Measurements from ENCODE around the gene LGALSL. TPM values are rescaled to one million over a fixed set of nuclear protein-coding genes. Genes with fewer than 3 reads are reported as not detected.

The LGALSL gene
- total RNA-seq, 1 experiment from 2014 or later = 14.2 TPM

GRCh38 chr2:64421201-64421600 lies 32.8 kb upstream of the LGALSL start:
- TF ChIP-seq CBX3 (IDR thresholded peaks at IDR 0.05; ENCODE audit: low read depth) = no peak
- TF ChIP-seq YY1 (IDR thresholded peaks at IDR 0.05; ENCODE audit: extremely low read depth, insufficient replicate concordance, low read depth, low read length) = no peak
- TF ChIP-seq, protein P1, sequence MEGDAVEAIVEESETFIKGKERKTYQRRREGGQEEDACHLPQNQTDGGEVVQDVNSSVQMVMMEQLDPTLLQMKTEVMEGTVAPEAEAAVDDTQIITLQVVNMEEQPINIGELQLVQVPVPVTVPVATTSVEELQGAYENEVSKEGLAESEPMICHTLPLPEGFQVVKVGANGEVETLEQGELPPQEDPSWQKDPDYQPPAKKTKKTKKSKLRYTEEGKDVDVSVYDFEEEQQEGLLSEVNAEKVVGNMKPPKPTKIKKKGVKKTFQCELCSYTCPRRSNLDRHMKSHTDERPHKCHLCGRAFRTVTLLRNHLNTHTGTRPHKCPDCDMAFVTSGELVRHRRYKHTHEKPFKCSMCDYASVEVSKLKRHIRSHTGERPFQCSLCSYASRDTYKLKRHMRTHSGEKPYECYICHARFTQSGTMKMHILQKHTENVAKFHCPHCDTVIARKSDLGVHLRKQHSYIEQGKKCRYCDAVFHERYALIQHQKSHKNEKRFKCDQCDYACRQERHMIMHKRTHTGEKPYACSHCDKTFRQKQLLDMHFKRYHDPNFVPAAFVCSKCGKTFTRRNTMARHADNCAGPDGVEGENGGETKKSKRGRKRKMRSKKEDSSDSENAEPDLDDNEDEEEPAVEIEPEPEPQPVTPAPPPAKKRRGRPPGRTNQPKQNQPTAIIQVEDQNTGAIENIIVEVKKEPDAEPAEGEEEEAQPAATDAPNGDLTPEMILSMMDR (IDR thresholded peaks at IDR 0.05 in 2 of 3, conservative IDR thresholded peaks at IDR 0.05 in 1 of 3; ENCODE audit: borderline replicate concordance in 1 of 3, insufficient read depth in 1 of 3, low read depth in 2 of 3, low read length in 2 of 3) = no peak
- TF ChIP-seq EZH2 (IDR thresholded peaks at IDR 0.05) = no peak
- TF ChIP-seq SIN3A (IDR thresholded peaks at IDR 0.05; ENCODE audit: low read depth) = no peak
- TF ChIP-seq CEBPB (IDR thresholded peaks at IDR 0.05; ENCODE audit: low read depth) = no peak
- TF ChIP-seq POLR2AphosphoS5 (IDR thresholded peaks at IDR 0.05; ENCODE audit: low read depth, low read length) = no peak
- no peak for TF ChIP-seq EGR1 (IDR thresholded peaks at IDR 0.05; ENCODE audit: low read depth)
- TF ChIP-seq ZFX (IDR thresholded peaks at IDR 0.05) = no peak
- TF ChIP-seq ATF3 (IDR thresholded peaks at IDR 0.05) = no peak
- no peak for TF ChIP-seq ZNF274 (IDR thresholded peaks at IDR 0.05; ENCODE audit: low read depth, low read length)
- no peak for TF ChIP-seq RAD21 (IDR thresholded peaks at IDR 0.05; ENCODE audit: low read depth)
- TF ChIP-seq ELF1 (IDR thresholded peaks at IDR 0.05; ENCODE audit: borderline replicate concordance, low read depth) = no peak
- TF ChIP-seq, protein P2, sequence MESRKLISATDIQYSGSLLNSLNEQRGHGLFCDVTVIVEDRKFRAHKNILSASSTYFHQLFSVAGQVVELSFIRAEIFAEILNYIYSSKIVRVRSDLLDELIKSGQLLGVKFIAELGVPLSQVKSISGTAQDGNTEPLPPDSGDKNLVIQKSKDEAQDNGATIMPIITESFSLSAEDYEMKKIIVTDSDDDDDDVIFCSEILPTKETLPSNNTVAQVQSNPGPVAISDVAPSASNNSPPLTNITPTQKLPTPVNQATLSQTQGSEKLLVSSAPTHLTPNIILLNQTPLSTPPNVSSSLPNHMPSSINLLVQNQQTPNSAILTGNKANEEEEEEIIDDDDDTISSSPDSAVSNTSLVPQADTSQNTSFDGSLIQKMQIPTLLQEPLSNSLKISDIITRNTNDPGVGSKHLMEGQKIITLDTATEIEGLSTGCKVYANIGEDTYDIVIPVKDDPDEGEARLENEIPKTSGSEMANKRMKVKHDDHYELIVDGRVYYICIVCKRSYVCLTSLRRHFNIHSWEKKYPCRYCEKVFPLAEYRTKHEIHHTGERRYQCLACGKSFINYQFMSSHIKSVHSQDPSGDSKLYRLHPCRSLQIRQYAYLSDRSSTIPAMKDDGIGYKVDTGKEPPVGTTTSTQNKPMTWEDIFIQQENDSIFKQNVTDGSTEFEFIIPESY (IDR thresholded peaks at IDR 0.05; ENCODE audit: extremely low read depth, insufficient replicate concordance, low read length) = no peak
- no peak for TF ChIP-seq FOSL1 (IDR thresholded peaks at IDR 0.05; ENCODE audit: low read depth)
- no peak for TF ChIP-seq POLR2A (IDR thresholded peaks at IDR 0.05; ENCODE audit: borderline replicate concordance, extremely low read depth, insufficient read depth, insufficient read length)
- no peak for TF ChIP-seq TCF7L2 (IDR thresholded peaks at IDR 0.05; ENCODE audit: borderline replicate concordance, extremely low read depth, insufficient read depth, insufficient read length)
- TF ChIP-seq JUND (IDR thresholded peaks at IDR 0.05) = no peak
- TF ChIP-seq, protein P3, sequence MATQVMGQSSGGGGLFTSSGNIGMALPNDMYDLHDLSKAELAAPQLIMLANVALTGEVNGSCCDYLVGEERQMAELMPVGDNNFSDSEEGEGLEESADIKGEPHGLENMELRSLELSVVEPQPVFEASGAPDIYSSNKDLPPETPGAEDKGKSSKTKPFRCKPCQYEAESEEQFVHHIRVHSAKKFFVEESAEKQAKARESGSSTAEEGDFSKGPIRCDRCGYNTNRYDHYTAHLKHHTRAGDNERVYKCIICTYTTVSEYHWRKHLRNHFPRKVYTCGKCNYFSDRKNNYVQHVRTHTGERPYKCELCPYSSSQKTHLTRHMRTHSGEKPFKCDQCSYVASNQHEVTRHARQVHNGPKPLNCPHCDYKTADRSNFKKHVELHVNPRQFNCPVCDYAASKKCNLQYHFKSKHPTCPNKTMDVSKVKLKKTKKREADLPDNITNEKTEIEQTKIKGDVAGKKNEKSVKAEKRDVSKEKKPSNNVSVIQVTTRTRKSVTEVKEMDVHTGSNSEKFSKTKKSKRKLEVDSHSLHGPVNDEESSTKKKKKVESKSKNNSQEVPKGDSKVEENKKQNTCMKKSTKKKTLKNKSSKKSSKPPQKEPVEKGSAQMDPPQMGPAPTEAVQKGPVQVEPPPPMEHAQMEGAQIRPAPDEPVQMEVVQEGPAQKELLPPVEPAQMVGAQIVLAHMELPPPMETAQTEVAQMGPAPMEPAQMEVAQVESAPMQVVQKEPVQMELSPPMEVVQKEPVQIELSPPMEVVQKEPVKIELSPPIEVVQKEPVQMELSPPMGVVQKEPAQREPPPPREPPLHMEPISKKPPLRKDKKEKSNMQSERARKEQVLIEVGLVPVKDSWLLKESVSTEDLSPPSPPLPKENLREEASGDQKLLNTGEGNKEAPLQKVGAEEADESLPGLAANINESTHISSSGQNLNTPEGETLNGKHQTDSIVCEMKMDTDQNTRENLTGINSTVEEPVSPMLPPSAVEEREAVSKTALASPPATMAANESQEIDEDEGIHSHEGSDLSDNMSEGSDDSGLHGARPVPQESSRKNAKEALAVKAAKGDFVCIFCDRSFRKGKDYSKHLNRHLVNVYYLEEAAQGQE (IDR thresholded peaks at IDR 0.05; ENCODE audit: low read depth) = no peak
- no peak for TF ChIP-seq MAX (IDR thresholded peaks at IDR 0.05)
- intact Hi-C loops (cut with micrococcal nuclease) = no loop called here
- H4K20me1 ChIP-seq (ENCODE audit: insufficient read depth) = no peaks in the 10 kb centered on the region
- POLR2A ChIA-PET = no interaction called here
- H3K36me3 ChIP-seq (ENCODE audit: control insufficient read depth in 1 of 2, insufficient read depth in 2 of 2, low read length in 2 of 2) = no peaks in the 10 kb centered on the region
- no peaks in the 10 kb centered on the region for H3K9me2 ChIP-seq (ENCODE audit: insufficient read depth)
- CTCF ChIA-PET = no interaction called here
- H3K4me3 ChIP-seq (replicated peaks in 1 of 2; ENCODE audit: low read depth in 1 of 2, low read length in 2 of 2) = no peak overlapping the region
- DNase-seq (ENCODE audit: low read depth, low spot score) (no peak), ATAC-seq (no peak)
- H2AFZ ChIP-seq (ENCODE audit: low read depth, low read length, poor library complexity, severe bottlenecking) = no peak overlapping the region
- H3K27me3 ChIP-seq (ENCODE audit: insufficient read depth, low read length) = no peaks in the 10 kb centered on the region
- H3K27ac ChIP-seq (ENCODE audit: low read depth, low read length) = no peak overlapping the region
- no TSS peak for BruUV-seq (replicated peaks)
- H3K9me3 ChIP-seq (ENCODE audit: control insufficient read depth in 1 of 2, insufficient read depth in 1 of 2, low read depth in 1 of 2, low read length in 2 of 2) = no peaks in the 10 kb centered on the region
- no peak overlapping the region for H3K4me2 ChIP-seq (ENCODE audit: low read length)
- no peaks in the 10 kb centered on the region for H3K79me2 ChIP-seq (ENCODE audit: insufficient read depth, low read length)
- H3K9ac ChIP-seq (ENCODE audit: low read length) = no peak overlapping the region
- no peaks in the 10 kb centered on the region for H3K4me1 ChIP-seq (ENCODE audit: control insufficient read depth in 1 of 2, insufficient read depth in 2 of 2, low read length in 2 of 2)
- RAD21 ChIA-PET (ENCODE audit: low non-redundant PET in 1 of 2, low total read pairs in 2 of 2, uncharacterized antibody in 2 of 2, unreplicated experiment in 2 of 2) = no interaction called here

Measured in HCT116 (cell line).